ENCODE measurements around the gene RGP1.

DNA sequence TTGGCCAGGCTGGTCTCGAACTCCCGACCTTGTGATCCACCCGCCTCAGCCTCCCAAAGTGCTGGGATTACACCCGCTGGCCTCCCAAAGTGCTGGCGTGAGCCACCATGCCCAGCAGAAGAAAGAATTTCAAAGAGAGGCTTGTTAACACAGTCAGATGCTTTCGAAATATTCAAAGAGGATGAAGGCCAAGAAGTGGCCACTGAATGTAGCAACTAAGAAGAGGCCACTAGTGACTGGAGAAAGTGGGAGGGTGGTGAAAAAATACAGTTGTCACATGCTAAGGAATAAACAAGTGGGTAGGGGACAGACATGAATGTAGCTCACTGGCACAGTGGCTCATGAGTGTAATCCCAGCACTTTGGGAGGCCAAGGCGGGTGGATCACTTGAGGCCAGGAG lies 46.4 kb upstream of the RGP1 start:
- TF ChIP-seq, protein P1, sequence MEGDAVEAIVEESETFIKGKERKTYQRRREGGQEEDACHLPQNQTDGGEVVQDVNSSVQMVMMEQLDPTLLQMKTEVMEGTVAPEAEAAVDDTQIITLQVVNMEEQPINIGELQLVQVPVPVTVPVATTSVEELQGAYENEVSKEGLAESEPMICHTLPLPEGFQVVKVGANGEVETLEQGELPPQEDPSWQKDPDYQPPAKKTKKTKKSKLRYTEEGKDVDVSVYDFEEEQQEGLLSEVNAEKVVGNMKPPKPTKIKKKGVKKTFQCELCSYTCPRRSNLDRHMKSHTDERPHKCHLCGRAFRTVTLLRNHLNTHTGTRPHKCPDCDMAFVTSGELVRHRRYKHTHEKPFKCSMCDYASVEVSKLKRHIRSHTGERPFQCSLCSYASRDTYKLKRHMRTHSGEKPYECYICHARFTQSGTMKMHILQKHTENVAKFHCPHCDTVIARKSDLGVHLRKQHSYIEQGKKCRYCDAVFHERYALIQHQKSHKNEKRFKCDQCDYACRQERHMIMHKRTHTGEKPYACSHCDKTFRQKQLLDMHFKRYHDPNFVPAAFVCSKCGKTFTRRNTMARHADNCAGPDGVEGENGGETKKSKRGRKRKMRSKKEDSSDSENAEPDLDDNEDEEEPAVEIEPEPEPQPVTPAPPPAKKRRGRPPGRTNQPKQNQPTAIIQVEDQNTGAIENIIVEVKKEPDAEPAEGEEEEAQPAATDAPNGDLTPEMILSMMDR (IDR thresholded peaks at IDR 0.05): no peak
- no peak for TF ChIP-seq EZH2phosphoT487 (IDR thresholded peaks at IDR 0.05; ENCODE audit: borderline replicate concordance, low read depth)
- no peak for TF ChIP-seq RXRA (IDR thresholded peaks at IDR 0.05; ENCODE audit: borderline replicate concordance, low read depth)
- TF ChIP-seq FOXM1 (IDR thresholded peaks at IDR 0.05; ENCODE audit: low read depth): no peak
- TF ChIP-seq TCF12 (IDR thresholded peaks at IDR 0.05): no peak
- TF ChIP-seq TAF1 (IDR thresholded peaks at IDR 0.05; ENCODE audit: borderline replicate concordance, low read depth, low read length): no peak
- TF ChIP-seq SMC3 (IDR thresholded peaks at IDR 0.05; ENCODE audit: low read depth, low read length): no peak
- TF ChIP-seq YY1 (IDR thresholded peaks at IDR 0.05; ENCODE audit: low read depth): no peak
- TF ChIP-seq IRF3 (IDR thresholded peaks at IDR 0.05; ENCODE audit: low read depth, low read length): no peak
- TF ChIP-seq, protein P2, sequence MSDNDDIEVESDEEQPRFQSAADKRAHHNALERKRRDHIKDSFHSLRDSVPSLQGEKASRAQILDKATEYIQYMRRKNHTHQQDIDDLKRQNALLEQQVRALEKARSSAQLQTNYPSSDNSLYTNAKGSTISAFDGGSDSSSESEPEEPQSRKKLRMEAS (IDR thresholded peaks at IDR 0.05; ENCODE audit: low read depth): no peak
- no peak for TF ChIP-seq MEF2A (IDR thresholded peaks at IDR 0.05; ENCODE audit: borderline replicate concordance, low read depth)
- no peak for TF ChIP-seq FOXJ3 (CRISPR knock-in tag; IDR thresholded peaks at IDR 0.05)
- TF ChIP-seq RFX5 (IDR thresholded peaks at IDR 0.05; ENCODE audit: low read length): no peak
